Right hindlimb (tissue), 1 donor: ENCODE data around the gene TIAM1.
A peak's percentile ranks its signal among the peaks of the same experiment; 100 is the strongest.

Source experiments
- DNase-seq: peaks from one replicate; pipeline ENCODE4 v3.0.0-alpha.2; 2018

The TIAM1 gene

DNA sequence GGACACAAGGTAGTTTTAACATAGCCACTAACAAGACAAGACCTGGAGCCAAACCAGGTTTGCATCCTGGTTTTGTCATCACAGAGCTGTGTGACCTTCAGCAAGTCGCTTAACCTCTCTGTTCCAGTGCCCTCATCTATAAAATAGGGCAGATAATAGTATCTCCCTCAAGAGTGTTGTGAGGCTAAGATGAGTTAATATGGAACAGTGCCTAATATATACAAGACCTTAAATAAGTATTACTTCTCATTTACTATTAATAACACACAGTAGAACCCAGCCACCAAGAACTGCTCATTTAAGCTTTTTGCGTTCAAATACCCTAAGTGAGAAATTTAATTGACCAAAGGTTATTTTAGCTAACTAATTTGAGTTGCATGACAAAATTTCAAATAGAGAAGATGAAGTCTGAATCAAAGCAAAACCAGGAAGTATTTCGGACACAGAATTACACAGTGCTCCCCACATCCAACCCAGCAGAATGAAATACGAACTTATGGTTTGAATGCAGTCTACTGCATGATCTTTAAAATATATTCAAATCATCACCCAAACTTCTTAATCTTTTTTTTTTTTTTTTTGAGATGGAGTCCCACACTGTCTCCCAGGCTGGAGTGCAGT is 181.9 kb downstream of the TIAM1 start:
- no peak for DNase-seq

DNA sequence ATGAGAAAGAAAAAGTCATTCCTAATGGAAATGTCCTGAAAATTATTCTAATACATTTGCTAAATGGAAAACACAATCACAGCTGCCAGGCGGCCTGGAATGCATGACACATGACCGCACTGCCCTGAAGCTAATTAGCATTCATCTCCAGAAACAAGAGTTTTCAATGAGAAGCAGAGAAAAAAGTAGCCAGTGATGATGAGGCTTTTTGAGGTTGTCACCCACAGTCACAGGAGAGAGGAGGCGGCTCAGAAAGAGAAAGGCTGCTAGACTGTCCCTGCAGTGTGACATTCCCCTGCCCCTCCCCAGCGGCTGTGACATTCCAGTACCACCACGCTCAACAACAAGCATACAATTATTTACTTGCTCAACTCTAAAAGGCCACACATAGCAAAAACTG is 182.9 kb downstream of the TIAM1 start:
- peak; percentile 28 for DNase-seq

DNA sequence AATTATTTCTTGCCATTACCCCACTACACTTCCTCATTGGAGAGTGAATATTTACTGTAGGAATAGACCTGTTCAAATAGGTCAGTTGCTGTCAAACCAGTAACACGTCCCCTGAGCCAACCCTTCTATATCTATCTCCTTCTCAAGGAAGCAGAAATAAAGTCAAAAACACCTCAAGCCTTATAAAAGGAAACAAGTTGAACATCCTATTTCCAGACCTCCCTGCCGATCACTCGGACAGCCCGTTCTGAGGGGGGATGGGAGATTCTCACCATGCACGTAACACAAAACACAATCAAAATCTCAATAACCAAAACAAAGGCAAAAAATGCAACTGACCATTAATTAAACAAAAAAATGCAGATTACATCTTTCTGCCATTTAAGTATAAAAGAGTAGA is 184.3 kb downstream of the TIAM1 start:
- DNase-seq: no peak

DNA sequence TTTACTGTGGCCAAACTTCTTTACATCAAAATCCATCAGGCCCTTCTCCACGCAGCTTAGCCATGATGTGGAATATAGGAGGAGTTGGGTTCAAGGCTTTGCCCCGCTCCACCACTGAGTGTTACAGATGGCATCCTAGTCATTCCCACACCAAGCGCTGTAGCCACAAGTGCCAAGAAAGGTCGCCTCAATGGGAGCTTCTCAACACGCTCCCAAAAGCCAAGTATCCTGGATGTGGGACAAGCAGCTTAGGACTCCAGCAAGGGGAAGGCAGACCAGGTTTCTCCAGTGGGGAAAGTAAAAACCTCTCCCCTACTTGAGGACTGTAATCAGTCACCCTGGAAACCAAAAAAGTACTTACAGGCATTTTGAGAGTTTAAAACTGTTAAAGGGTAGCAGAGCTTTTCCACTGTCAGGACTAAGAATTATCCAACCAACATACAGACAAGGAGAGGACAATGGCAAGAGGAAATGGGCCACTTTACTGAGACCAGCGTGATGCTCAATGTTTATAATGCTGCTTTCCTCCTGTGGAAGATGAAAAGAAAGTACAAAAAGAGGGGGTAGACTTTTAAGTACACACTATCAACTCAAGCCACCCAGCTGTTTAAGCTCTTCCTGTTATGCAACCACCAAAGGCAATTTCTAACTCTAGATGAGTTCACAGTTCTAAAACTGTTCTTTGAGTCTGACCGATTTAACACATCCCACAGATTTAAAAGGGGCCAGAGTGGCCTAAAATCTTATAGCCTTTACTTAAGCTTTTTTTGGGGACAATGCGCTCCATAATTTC is 185.1 kb downstream of the TIAM1 start:
- DNase-seq: no peak

DNA sequence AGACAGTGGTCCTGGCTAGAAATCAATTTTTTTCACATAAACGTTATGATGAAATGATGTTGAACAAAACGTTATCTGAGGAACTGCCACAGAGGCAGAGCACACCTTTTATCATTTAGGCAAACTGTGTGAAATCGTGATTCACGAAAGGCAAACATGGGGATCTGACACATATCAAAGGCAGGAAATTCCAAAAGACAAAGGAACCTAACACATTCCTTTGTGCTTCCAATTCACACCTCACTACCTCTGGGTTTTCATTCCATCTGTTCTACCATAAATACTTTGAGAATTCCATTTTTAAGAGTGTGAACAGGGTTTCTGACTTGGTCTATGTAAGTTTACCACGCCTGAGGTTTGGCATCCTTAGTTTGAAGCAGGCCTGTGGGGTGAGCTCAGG is 186.3 kb downstream of the TIAM1 start:
- no peak for DNase-seq

DNA sequence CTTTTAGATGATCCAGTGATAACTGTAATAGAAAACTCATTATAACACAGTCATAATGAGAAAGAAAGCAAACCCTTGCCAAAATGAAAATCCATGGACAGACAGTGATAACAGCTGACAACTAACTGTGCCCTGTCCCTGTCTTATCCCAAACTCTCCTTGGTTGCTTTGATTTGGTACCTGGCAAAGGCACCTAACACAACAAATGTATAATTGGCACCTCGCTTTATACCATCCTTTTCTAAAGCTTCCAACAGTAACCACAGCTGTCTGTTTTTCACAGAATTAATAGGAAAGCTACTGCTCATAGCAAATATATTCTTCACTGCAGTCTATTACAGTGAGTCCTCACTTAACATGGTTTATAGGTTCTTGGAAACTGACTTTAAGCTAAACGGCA is 187.4 kb downstream of the TIAM1 start:
- no peak for DNase-seq

DNA sequence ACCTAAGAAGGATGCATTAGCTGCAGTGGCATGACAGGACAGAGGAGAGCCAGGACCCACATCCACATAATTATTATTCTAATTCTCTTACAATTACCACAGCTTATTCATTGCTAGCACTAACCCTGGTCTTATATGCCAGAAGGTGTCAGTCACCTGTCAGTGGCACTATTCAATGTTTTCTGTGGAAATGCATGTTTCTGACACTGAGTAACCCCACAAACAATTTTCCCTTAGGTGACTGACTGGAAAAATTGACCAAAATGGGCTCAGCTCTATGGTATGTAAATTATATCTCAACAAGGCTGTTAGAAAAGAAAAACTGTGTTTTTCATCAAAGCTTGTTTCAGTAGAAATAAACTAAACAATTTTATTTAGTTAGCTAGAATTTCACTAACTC is 187.9 kb downstream of the TIAM1 start:
- no peak for DNase-seq

DNA sequence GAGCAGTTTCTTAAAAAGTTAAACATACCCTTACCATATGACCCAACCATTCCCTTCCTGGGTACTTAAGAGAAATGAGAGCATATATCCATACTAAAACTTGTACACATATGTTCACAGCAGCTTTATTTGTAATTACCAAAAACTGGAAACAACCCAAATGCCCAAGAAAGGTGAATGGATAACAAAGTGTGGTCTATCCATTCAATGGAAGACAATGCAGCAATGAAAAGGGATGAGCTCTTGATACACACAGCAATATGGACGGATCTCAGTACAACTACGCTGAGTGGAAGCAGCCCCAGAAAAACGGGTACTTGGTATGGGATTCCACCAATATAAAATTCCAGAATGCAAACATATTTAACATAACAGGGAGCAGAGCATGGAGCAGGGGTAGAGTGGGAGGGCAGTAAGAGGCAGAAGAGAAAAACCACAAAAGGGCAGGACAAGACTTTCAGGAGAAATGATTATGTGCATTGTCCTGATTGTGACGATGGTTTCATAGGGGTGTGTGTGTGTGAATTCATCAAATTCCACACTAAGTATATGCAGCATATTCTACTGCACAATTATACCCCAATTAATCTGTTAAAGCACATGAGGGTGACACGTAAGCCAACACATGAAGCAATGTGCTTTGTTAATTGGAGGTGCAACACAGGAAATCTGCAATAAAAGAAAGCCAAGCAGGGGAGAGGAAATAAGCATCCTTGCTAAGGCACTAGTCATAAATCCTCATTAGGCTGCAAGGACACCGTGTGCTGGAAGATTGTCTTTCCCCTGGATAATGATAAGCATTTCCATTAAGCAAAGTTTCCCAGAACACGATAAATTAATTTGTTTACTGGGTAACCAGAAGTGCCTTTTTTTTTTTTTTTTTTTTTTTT is 192.7 kb downstream of the TIAM1 start:
- no peak for DNase-seq

DNA sequence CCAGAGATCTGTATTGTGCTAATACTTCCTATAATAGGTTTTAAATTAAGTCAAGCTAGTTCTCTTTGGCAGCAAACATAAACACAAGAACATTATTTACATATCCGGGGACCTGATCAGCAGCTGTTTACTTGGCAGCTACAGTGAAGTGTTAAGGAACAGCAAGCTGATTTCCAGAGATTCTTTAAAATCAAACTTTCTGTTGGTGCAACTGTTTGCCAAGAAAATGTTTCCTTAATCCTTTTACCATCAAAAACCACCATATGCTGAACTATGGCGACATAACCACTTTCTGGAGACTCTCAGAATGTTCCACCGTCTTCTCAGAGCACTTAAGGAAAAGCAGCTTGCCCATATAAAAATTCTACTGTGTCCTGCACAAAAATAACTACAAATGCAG is 198.8 kb downstream of the TIAM1 start:
- DNase-seq: no peak

DNA sequence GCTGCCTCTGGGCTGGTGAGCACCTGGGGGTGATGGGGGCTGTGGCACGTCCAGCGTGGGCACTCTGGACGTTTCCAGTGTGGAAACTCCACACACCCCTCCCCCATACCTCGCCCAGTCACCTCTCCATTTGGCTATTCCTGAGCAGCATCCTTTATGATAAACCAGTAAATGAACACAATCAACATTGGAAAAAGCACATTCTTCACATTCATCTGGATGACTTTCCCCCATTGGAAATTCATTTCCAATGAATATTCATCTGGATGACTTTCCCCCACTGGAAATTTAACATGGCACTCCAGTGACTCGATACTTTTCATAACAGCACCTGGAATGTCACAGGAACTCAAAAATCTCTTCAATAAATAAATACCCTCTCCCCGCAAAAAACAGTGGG is 201.0 kb downstream of the TIAM1 start:
- DNase-seq: no peak

DNA sequence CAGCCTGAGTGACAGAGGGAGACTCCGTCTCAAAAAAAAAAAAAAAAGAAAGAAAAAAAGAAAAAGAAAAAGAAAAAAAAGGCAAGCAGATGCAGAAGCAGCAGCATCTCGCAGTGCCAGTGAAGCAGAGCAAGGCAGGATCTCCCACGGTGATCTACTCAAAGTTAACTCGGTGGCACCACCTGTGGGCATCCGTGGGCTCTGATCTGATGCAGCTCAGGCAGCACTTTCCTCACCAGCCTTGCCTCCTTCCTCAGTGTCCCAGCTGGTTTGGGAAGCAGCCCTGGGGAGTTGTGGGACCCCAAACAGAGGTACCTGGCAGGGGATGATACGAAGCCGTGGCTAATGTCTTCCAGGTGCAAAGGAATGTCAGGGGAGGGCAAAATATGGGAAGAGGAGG is 201.5 kb downstream of the TIAM1 start:
- no peak for DNase-seq

DNA sequence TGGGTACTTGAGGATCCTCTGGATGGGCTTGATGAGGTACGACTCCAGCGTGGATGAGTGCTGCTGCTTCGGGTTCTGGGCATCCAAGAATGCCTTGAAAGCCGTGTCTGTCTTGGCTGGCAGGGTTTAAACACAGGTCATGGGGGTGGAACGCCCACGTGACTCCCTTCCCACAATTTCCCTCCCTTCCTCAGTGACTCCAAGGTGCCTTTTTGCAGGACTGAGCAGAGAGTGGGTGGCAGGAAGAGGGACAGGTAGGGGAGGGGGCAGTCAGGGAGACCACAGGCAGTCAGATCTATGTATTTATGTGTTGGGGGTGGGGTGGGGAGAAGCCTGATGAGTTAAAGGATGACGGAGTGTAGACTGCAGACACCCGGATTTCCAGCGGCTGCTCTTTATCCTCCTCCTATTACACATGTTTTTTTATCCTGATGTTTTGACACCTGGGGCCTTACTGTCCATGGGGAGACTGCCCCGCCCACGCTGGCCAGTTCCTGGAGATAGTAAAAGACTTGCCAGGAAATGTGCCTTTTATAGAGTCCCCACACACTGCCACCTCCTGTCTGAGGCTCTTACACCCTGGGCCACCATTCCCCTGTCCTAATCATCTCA is 202.6 kb downstream of the TIAM1 start:
- DNase-seq: no peak

DNA sequence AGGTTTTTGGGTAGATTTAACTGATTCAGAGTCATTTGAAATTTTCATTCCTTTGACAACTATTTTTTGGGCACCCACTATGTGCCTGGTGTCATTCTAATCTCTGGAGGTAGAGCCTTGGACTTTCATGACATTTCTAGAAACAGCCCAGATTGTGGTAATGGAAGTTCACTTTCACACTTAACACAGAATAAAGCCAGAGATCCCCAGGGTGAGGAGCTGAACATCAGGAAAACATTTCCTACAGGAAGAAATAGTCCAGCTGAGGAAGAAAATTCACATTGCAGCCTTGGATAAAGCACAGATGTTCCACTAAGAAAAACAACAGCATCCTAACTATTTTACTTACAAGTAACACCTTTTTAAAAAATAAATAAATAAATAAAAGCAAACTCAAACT is 203.4 kb downstream of the TIAM1 start:
- no peak for DNase-seq

DNA sequence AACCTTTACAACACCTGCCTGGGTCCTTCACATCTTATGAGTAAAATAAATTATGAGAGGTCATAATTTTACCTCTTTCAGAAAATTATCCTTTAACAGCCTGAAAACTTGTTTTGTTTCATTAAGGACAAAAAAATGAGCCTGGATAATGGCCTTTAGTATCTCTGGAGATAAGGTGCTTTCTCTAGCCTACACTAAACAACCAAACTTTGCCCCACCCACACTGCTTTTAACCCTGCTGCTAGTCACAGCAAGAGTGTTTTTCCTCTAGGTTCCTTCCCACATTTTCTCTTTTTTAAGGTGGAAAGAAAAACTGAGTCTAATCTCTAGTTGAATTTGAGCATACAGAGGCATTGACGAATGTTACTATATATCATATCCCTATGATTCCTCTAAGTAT is 204.0 kb downstream of the TIAM1 start:
- DNase-seq: no peak

DNA sequence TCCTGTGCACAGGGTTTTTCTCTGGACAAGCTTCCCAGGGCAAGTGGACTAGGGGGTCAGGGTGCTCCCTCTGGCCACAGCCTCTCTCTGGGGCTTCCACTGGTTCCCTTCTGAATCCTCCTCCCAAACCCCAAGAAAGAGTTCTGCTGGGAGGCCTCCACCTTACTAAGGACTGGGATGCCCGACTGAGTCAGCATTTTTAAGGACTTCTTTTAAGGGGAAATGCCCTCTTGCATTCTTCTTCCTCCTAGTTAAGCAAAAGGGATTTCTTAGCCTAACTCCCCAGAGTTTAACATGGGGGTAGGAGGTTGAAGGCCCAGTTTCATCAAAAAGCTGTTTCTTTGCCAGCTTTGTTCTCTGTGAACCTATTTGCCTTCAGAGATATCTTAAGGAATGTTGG is 206.1 kb downstream of the TIAM1 start:
- no peak for DNase-seq

DNA sequence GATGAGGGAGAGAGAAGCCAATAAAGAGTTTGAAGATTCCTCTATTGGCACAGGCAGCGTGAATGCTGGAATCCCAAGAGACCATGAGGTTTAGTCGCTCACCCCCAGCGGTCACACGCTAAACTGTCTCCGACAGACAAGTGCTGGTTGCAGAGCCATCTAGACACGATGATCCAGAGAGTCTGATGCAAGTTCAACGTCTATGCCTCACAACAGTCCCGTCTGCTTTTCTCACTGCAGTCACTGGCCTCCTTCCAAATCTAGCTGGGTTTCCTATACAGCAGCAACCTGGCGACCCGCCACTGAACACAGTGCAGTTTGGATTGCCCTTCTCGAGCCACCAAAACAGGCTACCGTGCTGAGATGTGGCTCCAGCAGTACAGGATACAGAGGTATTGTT is 207.2 kb downstream of the TIAM1 start:
- DNase-seq: peak; percentile 71

DNA sequence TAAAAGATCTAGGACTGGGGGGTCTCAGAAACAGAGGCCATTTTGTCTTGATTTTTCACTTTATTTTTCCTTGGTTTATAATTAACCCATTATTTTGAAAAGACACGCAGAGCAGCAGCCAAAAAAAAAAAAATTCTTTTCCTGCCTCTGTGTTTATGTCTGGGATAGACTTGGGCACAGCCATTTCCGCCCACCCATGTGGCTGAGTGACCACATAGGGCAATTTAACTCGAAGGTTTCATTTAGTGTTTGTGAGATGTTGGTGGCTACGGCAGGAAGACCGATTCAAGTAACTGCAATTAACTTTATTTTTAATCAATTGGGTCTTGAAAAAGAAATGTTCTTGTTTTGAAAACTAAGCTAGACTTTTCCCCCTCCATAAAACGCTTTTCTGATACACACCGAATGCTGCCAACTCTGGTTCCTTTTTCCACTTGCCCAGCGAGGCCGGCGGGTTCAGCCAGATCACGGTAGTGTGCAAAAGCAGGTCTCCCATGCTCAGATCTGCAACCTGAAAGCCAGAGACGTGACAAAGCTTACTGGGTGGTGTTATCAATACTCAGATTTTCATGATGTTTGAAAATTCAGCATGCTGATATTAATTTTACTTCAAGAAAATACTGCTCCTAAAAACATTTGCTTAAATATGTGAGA is 208.4 kb downstream of the TIAM1 start:
- DNase-seq: no peak

DNA sequence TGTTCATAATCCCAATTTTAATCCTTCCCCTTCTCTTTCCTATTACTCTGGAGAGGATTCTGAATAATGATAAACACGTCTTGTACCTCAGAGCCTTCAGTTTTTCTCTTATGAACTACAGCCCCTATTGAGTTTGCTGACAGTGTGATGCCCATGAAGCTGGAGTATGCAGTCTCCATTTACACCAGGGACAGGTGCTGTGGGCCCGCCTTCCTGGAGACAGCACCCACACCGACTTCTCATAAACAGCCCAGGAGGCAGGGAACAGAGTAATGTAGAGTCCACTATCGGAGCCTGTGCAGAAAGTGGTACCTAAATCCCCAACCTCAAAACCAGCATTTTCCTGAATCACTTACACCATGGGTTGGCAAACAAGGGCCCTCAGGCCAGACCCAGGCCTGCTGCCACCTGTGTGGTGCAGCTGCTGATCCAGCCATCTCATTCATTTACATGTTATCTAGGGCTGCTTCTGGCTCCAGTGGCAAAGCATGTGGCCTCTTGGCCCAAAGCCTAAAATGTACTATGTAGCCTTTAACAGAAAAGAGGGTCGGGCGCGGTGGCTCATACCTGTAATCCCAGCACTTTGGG is 210.7 kb downstream of the TIAM1 start:
- no peak for DNase-seq

DNA sequence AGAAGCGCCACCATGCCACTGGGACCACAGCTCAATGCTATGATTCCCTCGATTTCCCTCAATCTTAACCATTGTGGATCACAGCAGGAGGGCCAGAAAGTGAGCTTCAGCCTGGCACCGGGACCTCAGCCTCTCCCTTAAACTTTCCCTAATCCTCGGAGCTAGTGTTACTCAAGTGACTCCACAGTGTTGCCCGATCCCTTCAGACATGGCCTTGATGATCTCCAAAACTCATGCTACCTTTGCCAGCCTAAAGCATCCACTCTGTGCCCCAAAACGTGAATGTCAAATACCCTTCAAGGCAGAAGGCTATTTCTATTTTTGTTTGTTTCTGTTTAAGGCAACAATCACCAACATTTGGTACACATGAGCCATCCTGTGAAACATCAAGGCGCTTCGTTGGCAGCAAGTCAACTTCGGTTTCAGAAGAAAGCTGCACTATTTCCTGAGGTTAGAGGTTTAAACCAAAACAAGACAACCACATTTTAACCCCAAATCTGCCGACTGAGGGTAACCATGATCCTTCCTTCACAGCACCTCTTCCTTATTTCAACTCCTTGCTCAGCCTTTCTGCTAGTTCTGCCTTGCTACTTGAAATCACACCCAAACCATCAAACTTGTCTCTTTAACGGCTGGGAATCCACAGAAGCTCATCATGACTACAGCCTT is 211.4 kb downstream of the TIAM1 start:
- DNase-seq: no peak

DNA sequence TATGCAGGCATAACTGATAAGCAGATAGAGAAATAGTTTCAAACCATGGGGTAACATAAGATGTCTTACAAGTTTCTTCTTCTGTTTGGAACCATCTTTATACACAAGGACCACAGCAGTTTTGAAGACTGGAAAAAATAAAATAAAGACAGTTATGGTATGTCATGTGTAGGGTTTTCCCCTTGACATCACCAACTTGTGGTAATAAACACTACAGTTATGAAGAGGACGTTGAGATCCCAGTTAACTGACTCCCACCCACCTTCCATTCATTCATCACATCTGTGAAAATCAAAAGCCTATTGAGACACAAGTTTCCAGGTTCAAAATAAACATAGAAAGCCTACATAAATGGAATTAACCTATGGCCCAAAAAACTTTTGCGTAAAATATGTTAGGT is 213.2 kb downstream of the TIAM1 start:
- DNase-seq: no peak

DNA sequence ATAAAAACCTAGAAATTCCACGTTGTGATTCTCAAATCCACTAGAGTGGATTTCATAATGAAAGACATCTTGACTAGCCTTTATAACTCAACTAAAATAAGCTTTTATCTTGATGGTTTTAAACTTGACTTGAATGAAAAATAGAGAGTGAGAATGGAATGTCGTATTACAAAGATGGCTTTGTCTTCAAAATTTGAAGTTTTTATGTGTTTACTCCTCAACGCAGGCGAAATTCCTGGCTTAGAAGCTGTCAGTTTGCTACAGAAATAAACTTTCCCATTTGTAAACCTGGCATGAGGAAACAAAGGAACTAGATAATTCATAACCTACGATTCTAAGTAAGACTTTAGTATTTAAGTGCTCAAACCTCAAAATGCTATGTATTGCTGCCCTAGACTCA is 215.8 kb downstream of the TIAM1 start:
- no peak for DNase-seq

DNA sequence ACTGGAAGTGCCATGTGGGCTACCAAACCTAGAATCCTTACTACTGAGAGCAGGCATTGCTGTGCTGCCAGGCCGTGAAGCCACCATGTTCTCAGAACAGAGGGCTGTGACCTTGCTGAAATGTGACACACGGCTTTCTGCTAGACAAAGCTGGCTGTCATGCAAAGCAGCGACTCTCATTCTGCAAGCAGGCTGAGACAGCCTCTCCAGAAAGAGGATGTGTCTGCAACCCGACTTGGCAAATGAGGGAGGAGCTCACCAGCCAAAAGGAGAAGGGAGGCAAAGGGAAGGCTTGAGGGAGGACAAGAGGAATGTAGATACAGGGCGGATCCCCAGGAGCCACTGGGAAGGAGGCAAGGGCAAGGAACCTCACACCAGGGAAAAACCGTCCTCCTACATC is 220.1 kb downstream of the TIAM1 start:
- DNase-seq: no peak
